HepG2 (cell line): ENCODE data around the gene C19orf73. TPM values are rescaled to one million over a fixed set of nuclear protein-coding genes. Genes with fewer than 3 reads are reported as not detected.
A peak's percentile ranks its signal among the peaks of the same experiment; 100 is the strongest.

Experiments
- BRCA1 ChIP-seq: sonication (generic); formaldehyde crosslinking; IDR thresholded peaks from 2 replicates; pipeline ENCODE4 v1.4.0; 2020; ENCODE audit warnings: missing genetic modification reagents
- CC2D1A ChIP-seq: sonication (generic); formaldehyde crosslinking; IDR thresholded peaks from 2 replicates; pipeline ENCODE4 v1.8.1; 2023; ENCODE audit warnings: mild to moderate bottlenecking, missing genetic modification reagents
- ELF3 ChIP-seq: IDR thresholded peaks from 2 replicates; pipeline ENCODE4 v1.6.1; 2016; ENCODE audit warnings: missing genetic modification reagents, missing compliant biosample characterization
- GLI4 ChIP-seq: sonication (generic); formaldehyde crosslinking; IDR thresholded peaks from 2 replicates; pipeline ENCODE4 v1.5.1; 2020; ENCODE audit warnings: missing genetic modification reagents, mild to moderate bottlenecking, moderate library complexity, borderline replicate concordance
- HNRNPK ChIP-seq: fragments of 200-400 bp; formaldehyde crosslinking; IDR thresholded peaks from 2 replicates; pipeline ENCODE4 v1.6.1; 2018; ENCODE audit warnings: low read length, low read depth, moderate library complexity, mild to moderate bottlenecking; ENCODE audit not compliant: poor library complexity, severe bottlenecking
- MAZ ChIP-seq, 2 experiments: sonication (generic) in 1 of 2; formaldehyde crosslinking in 1 of 2; IDR thresholded peaks; 2 replicates each; pipeline versions ENCODE4 v1.5.0 to v1.6.1; 2012 to 2020; ENCODE audit warnings: low read depth in 2 of 2, mild to moderate bottlenecking in 2 of 2, borderline replicate concordance in 1 of 2, improper control_type of control experiment in 1 of 2, low read length in 1 of 2, missing genetic modification reagents in 1 of 2, moderate library complexity in 1 of 2
- PITX1 ChIP-seq: sonication (generic); formaldehyde crosslinking; IDR thresholded peaks from 2 replicates; pipeline ENCODE4 v1.5.1; 2020; ENCODE audit warnings: mild to moderate bottlenecking, missing genetic modification reagents
- RNF219 ChIP-seq: sonication (generic); formaldehyde crosslinking; IDR thresholded peaks from 2 replicates; pipeline ENCODE4 v1.5.0; 2020; ENCODE audit warnings: mild to moderate bottlenecking, missing genetic modification reagents
- TP53 ChIP-seq: sonication (generic); formaldehyde crosslinking; conservative IDR thresholded peaks from 2 replicates; pipeline ENCODE4 v1.4.0; 2020; ENCODE audit warnings: missing genetic modification reagents
- ZNF230 ChIP-seq: sonication (generic); formaldehyde crosslinking; IDR thresholded peaks from 2 replicates; pipeline ENCODE4 v1.4.0; 2020; ENCODE audit warnings: mild to moderate bottlenecking, missing genetic modification reagents
- ZNF468 ChIP-seq: sonication (generic); formaldehyde crosslinking; IDR thresholded peaks from 2 replicates; pipeline ENCODE4 v1.8.0; 2022; ENCODE audit warnings: mild to moderate bottlenecking, moderate library complexity, missing genetic modification reagents
- ZNF557 ChIP-seq: sonication (generic); formaldehyde crosslinking; IDR thresholded peaks from 2 replicates; pipeline ENCODE4 v1.4.0; 2020; ENCODE audit warnings: missing genetic modification reagents
- ZNF629 ChIP-seq: sonication (generic); formaldehyde crosslinking; conservative IDR thresholded peaks from 2 replicates; pipeline ENCODE4 v1.5.0; 2020; ENCODE audit warnings: missing genetic modification reagents
- ZNF747 ChIP-seq: sonication (generic); formaldehyde crosslinking; IDR thresholded peaks from 2 replicates; pipeline ENCODE4 v1.8.1; 2023; ENCODE audit warnings: missing genetic modification reagents, mild to moderate bottlenecking, borderline replicate concordance
- ZNF749 ChIP-seq: sonication (generic); formaldehyde crosslinking; IDR thresholded peaks from 2 replicates; pipeline ENCODE4 v1.8.0; 2022; ENCODE audit warnings: mild to moderate bottlenecking, missing genetic modification reagents, moderate library complexity, borderline replicate concordance
- ZNF761 ChIP-seq: sonication (generic); formaldehyde crosslinking; conservative IDR thresholded peaks from 2 replicates; pipeline ENCODE4 v1.4.0; 2020; ENCODE audit warnings: mild to moderate bottlenecking, missing genetic modification reagents
- ZXDC ChIP-seq: sonication (generic); formaldehyde crosslinking; IDR thresholded peaks from 2 replicates; pipeline ENCODE4 v1.5.0; 2020; ENCODE audit warnings: mild to moderate bottlenecking, missing genetic modification reagents
- polyA plus RNA-seq, 8 experiments: library from polyadenylated mRNA; depleted of rRNA in 3 of 8; stranded (reverse) in 7 of 8; unstranded in 1 of 8; fragments of >200 nt; fragmentation: Illumina TruSeq in 4 of 8; extraction: Trizol in 4 of 8; gene quantifications; 2 replicates each; pipeline versions ENCODE4 v1.2.1 to v1.2.3, GENCODE V29; 2011 to 2016; ENCODE audit warnings: low read depth in 4 of 8, missing spikeins in 1 of 8, mixed read lengths in 1 of 8; ENCODE audit not compliant: insufficient read depth in 1 of 8
- total RNA-seq, 5 experiments: library from RNA; depleted of rRNA; stranded (reverse); fragments of >200 nt; fragmentation: Illumina TruSeq; extraction: Trizol; gene quantifications; 2 replicates each; pipeline ENCODE4 v1.2.3, GENCODE V29; 2016; ENCODE audit warnings: low read depth in 1 of 5
- TF ChIP-seq, protein P1 (sequence below): IDR thresholded peaks from 2 replicates; pipeline ENCODE4 v1.6.1; 2016; ENCODE audit warnings: low read depth
- TF ChIP-seq, protein P2 (sequence below): sonication (generic); formaldehyde crosslinking; IDR thresholded peaks from 2 replicates; pipeline ENCODE4 v1.5.1; 2020; ENCODE audit warnings: missing genetic modification reagents, mild to moderate bottlenecking, borderline replicate concordance

The C19orf73 gene
- total and polyA plus RNA-seq, 2 of the 13 experiments (the other 11 are each of a cell fraction or from before 2014, with no cell fraction given): 1.4 to 1.5 TPM

- TF ChIP-seq GLI4 (CRISPR knock-in tag) (no peak), ZXDC (CRISPR knock-in tag) (no peak), ZNF629 (0 out of 2 replicates have a peak, but pooled peaks have one; percentile 31), ELF3 (CRISPR knock-in tag) (peak; percentile 50; the same call in 1 of the 2 replicates), ZNF761 (CRISPR knock-in tag) (peak; percentile 91), MAZ (IDR thresholded peaks at IDR 0.05; ENCODE audit: borderline replicate concordance, low read depth, low read length) (peak; percentile 29), MAZ (CRISPR knock-in tag; IDR thresholded peaks at IDR 0.05; ENCODE audit: low read depth) (peak; percentile 77; the same call in 1 of the 2 replicates), HNRNPK (peak; percentile 96), ZNF749 (CRISPR knock-in tag) (peak; percentile 71; the same call in 1 of the 2 replicates), PITX1 (CRISPR knock-in tag) (peak; percentile 74), RNF219 (CRISPR knock-in tag) (no peak), ZNF557 (CRISPR knock-in tag) (0 out of 2 replicates have a peak, but pooled peaks have one; percentile 65), BRCA1 (CRISPR knock-in tag) (0 out of 2 replicates have a peak, but pooled peaks have one; percentile 44), ZNF468 (CRISPR knock-in tag) (0 out of 2 replicates have a peak, but pooled peaks have one; percentile 30), CC2D1A (CRISPR knock-in tag) (no peak), ZNF747 (CRISPR knock-in tag) (0 out of 2 replicates have a peak, but pooled peaks have one; percentile 28), ZNF230 (CRISPR knock-in tag) (peak; percentile 73; the same call in 1 of the 2 replicates), TP53 (CRISPR knock-in tag) (no peak)
- TF ChIP-seq, protein P1, sequence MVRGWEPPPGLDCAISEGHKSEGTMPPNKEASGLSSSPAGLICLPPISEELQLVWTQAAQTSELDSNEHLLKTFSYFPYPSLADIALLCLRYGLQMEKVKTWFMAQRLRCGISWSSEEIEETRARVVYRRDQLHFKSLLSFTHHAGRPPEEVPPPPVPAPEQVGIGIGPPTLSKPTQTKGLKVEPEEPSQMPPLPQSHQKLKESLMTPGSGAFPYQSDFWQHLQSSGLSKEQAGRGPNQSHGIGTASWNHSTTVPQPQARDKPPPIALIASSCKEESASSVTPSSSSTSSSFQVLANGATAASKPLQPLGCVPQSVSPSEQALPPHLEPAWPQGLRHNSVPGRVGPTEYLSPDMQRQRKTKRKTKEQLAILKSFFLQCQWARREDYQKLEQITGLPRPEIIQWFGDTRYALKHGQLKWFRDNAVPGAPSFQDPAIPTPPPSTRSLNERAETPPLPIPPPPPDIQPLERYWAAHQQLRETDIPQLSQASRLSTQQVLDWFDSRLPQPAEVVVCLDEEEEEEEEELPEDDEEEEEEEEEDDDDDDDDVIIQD: no peak
- TF ChIP-seq, protein P2, sequence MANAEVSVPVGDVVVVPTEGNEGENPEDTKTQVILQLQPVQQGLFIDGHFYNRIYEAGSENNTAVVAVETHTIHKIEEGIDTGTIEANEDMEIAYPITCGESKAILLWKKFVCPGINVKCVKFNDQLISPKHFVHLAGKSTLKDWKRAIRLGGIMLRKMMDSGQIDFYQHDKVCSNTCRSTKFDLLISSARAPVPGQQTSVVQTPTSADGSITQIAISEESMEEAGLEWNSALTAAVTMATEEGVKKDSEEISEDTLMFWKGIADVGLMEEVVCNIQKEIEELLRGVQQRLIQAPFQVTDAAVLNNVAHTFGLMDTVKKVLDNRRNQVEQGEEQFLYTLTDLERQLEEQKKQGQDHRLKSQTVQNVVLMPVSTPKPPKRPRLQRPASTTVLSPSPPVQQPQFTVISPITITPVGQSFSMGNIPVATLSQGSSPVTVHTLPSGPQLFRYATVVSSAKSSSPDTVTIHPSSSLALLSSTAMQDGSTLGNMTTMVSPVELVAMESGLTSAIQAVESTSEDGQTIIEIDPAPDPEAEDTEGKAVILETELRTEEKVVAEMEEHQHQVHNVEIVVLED: peak; percentile 79
Observed at GRCh38 chr19:49118565-49119410, at the start of gene C19orf73 (continued).
